Suprapubic skin (tissue), 3 donors: Measurements from ENCODE around the gene STON2.

Experiments used
- CTCF ChIP-seq, 2 donors: fragments of 200-600 bp in 1 of 2; fragments of 450-650 bp in 1 of 2; sonication (generic) in 1 of 2; IDR thresholded peaks; one replicate each; pipeline ENCODE4 v1.5.1; 2016 to 2019; ENCODE audit warnings: antibody characterized with exemption in 2 of 2, mild to moderate bottlenecking in 1 of 2, moderate library complexity in 1 of 2
- POLR2AphosphoS5 ChIP-seq, 3 donors: sonication (generic); formaldehyde crosslinking; IDR thresholded peaks; one replicate each; pipeline ENCODE4 v1.6.1; 2017; ENCODE audit warnings: antibody characterized with exemption in 3 of 3

- TF ChIP-seq CTCF (IDR thresholded peaks at IDR 0.05) (no peak), POLR2AphosphoS5 (IDR thresholded peaks at IDR 0.05) (no peak)
Measured at GRCh38 chr14:81351205-81351604, 48.9 kb downstream of the STON2 start.
